Stimulated activated CD8-positive, alpha-beta memory T cell treated with anti-CD3 and anti-CD28 coated beads, Interleukin-7, amount 100 ng/mL, for 24 hours (primary cell): Measurements from ENCODE around the gene RENBP.

Experiments used
- DNase-seq: peaks from one replicate; pipeline ENCODE4 v3.0.0-alpha.2; 2020; ENCODE audit warnings: low read depth

The RENBP gene

GRCh38 chrX:153970357-153971123, 26.1 kb upstream of the RENBP start:
- DNase-seq, result no peak

GRCh38 chrX:153969904-153970356, 25.5 kb upstream of the RENBP start:
- DNase-seq, result no peak

- DNase-seq, result no peak
Observed at GRCh38 chrX:153969125-153969903, 24.9 kb upstream of the RENBP start.

- no peak for DNase-seq
Observed at GRCh38 chrX:153968754-153969124, 24.3 kb upstream of the RENBP start.

- no peak for DNase-seq
Observed at GRCh38 chrX:153968255-153968654, 23.8 kb upstream of the RENBP start.

GRCh38 chrX:153967536-153968224, 23.2 kb upstream of the RENBP start:
- no peak for DNase-seq

GRCh38 chrX:153966841-153967535, 22.5 kb upstream of the RENBP start:
- no peak for DNase-seq

GRCh38 chrX:153966283-153966688, 21.8 kb upstream of the RENBP start:
- no peak for DNase-seq

- DNase-seq, result no peak
Observed at GRCh38 chrX:153965406-153965805, 21.0 kb upstream of the RENBP start.

GRCh38 chrX:153964105-153964504, 19.7 kb upstream of the RENBP start:
- no peak for DNase-seq

GRCh38 chrX:153963546-153963945, 19.1 kb upstream of the RENBP start:
- no peak for DNase-seq

- no peak for DNase-seq
Observed at GRCh38 chrX:153961292-153961691, 16.8 kb upstream of the RENBP start.

GRCh38 chrX:153960786-153961185, 16.3 kb upstream of the RENBP start:
- DNase-seq, result no peak

- DNase-seq, result no peak
Observed at GRCh38 chrX:153960077-153960476, 15.6 kb upstream of the RENBP start.

GRCh38 chrX:153959649-153960048, 15.2 kb upstream of the RENBP start:
- no peak for DNase-seq

- DNase-seq, result no peak
Observed at GRCh38 chrX:153958605-153959004, 14.2 kb upstream of the RENBP start.

GRCh38 chrX:153957224-153957623, 12.8 kb upstream of the RENBP start:
- DNase-seq, result no peak

GRCh38 chrX:153956044-153956907, 11.8 kb upstream of the RENBP start:
- DNase-seq, result no peak

GRCh38 chrX:153955228-153955732, 10.8 kb upstream of the RENBP start:
- no peak for DNase-seq

- DNase-seq, result no peak
Observed at GRCh38 chrX:153954558-153955227, 10.2 kb upstream of the RENBP start.
